GM23248 (cell line): ENCODE measurements around the gene CKAP2.

Experiments used
- EZH2 ChIP-seq: fragments of 200-600 bp; sonication (generic); IDR thresholded peaks from 2 replicates; pipeline ENCODE4 v1.6.1; 2018; ENCODE audit warnings: antibody characterized with exemption, mild to moderate bottlenecking; ENCODE audit not compliant: insufficient read depth, poor library complexity, severe bottlenecking
- EZH2phosphoT487 ChIP-seq: fragments of 200-600 bp; sonication (generic); IDR thresholded peaks from 2 replicates; pipeline ENCODE4 v1.6.1; 2018; ENCODE audit warnings: antibody characterized with exemption, moderate library complexity, mild to moderate bottlenecking, low read depth; ENCODE audit not compliant: insufficient read depth

GRCh38 chr13:52449331-52450011 is 5.8 kb upstream of the CKAP2 start:
- TF ChIP-seq EZH2 (no peak), EZH2phosphoT487 (no peak)
